GM19240 (cell line): ENCODE measurements around the gene SENP8.
"Not testable (repeated sequence)": the region's sequence is repeated elsewhere in the genome, so short reads cannot be mapped to it uniquely, and the experiment has no call there.

Source experiments
- DNase-seq: peaks from one replicate; pipeline ENCODE4 v3.0.0; 2011; ENCODE audit warnings: low spot score; ENCODE audit not compliant: insufficient read length

The SENP8 gene

DNA sequence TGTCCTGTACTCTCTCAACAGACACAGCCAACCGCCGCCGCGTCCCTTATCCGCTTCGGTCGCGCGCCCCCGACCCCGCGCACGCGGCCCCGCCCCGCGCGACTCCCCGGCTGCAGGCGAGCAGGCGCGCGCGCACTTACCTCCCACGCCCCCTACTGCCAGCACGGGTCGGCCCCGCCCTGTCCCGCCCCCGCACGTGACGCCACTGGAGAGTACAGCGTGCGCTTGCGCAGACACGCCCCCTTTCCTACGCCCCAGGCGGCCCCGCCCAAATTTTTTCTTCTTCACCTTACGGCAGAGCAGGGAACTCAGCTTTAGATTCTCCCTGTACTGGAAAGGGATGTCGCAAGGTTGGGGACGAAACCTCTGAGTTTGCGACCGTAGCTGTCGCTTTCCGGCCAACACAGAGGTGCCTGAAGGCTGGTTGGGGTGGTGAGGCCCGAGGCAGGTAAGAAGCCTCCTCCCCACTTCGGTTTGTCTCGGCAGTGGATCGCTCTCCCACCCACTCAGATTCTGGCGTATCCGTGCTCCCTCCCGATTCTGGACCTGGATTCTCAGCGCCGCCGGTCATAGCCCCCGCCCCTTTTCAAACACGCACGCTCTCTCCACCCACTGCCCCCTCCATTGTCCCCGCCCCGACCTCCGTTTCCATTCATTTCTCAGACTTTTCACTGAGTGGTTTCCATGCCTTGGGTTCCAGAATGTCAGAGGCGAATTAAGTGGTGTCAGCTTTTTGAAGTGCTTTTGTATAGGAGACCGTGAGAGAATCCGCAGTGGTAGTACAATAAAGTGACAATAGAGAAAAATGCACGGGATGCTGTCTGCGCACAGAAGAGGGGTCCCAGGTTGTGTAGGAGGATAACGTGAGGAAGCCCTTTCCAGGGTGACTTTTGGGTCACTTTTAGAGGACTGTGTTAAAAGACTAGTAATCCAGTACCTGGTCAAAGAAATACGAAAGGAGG lies at the start of gene SENP8, which contains the start of gene MYO9A:
TSS of gene SENP8 (plus strand) at position 387 of the 962 bp plus-strand sequence. CDS start 21,221 bp downstream, outside the sequence.
TSS of gene MYO9A (minus strand) at position 134 of the 962 bp plus-strand sequence. CDS start 71,587 bp downstream, outside the sequence.
- DNase-seq = peak; percentile 80

DNA sequence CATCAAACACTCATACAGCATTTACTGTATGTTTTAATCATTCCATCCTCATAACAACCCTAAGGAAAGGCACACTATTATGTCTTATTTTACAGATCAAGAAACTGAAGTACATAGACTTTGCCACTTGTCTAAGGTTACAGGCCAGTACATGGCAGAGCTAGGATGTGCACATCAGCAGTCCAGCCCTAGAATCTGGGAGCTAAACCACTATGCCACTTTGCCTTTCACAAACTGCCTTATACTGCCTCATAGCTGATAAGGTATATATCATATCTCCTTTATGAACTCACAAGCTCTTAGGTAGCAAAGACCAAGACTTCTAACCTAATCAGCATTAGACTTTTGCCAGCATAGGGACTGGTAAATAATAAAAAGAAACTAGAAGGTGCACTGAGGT lies 49.3 kb upstream of the SENP8 start:
- DNase-seq = no peak

DNA sequence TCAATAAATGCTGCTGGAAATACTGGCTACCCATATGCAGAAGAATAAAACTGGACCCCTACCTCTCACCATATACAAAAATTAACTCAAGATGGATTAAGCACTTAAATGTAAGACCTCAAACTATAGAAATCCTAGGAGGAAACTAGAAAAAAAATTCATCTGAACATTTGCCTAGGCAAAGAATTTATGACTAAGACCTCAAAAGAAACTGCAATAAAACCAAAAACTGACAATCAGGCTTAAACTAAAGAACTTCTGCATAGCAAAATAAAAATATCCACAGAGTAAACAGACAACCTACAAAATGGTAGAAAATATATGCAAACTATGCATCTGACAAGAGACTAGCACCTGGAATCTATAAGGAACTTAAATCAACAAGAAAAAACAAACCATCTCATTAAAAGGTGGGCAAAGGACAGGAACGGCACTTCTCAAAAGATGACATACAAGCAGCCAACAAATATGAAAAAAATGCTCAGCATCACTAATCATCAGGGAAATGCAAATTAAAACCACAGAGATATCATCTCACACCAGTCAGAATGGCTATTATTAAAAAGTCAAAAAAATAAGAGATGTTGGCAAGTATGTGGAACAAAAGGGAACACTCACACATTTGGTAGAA lies 47.3 kb upstream of the SENP8 start:
- no peak for DNase-seq

DNA sequence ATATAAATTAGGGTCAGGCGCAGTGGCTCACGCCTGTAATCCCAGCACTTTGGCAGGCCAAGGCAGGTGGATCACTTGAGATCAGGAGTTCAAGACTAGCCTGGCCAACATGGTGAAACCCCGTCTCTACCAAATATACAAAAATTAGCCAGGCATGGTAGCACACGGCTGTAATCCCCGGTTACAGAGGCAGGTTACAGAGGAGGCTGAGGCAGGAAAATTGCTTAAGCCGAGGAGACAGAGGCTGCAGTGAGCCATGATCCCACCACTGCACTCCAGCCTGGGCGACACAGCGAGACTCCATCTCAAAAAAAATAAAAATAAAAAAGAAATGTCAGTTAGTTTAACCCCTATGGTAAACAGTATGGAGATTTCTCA lies 46.8 kb upstream of the SENP8 start:
- not testable (repeated sequence) for DNase-seq

DNA sequence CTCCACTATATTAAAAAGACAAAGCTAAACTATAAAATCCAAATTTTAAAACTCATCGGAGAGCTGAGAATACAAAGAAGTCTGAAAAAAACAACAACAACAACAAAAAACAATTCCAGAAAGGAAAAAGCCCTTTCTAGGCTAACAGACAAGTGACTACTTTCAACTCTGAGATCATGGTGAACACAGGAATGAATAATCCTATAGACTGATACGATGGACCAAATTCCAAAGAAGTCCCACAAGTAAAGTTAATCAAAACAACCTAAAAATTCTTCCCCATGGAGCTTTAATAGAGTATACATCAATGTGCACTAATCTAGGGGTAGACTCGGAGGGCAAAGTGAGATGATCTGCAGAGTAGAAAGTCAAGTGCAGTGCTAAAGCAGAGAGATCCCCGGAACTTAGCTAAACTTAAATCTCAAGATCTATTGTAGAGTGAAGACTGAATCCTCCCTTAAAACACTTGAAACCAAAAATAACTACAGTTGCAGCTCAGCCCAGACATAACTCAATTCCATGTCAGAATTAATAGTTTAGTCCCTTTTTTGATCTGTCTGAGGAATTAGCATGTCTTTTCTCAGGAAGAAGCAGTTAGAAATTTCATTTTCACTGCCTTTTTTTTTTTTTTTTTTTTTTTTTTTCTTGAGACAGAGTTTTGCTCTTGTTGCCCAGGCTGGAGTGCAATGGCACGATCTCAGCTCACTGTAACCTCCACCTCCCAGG lies 43.7 kb upstream of the SENP8 start:
- DNase-seq = no peak

DNA sequence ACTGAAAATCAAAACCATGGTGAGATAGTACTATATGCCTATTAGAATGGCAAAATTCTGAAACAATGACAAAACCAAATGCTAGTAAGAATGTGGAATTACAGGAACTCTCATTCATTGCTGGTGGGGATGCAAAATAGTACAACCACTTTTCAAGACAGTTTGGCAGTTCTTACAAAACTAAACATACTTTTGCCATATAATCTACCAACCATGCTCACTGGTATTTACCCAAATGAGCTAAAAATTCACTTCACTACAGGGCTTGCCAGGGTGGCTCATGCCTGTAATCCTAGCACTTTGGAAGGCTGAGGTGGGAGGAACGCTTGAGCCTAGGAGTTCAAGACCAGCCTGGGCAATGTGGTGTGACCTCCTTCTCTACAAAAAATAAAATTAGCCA lies 40.3 kb upstream of the SENP8 start:
- DNase-seq = no peak

DNA sequence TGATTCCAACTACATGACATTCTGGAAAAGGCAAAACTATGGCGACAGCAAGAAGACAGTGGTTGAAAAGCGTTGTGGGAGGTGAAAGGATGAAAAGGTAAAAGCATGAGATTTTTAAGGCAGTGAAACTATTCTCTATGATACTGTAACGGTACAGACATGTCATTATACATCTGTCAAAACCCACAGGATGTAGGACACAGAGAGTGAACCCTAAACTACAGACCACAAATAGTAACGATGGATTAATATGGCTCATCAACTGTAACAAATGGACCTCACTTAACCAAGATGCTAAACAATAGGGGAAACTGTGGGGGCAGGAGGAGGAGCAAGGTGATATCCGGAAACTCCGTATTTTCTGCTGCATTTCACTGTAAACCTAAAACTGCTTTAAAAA lies 39.3 kb upstream of the SENP8 start:
- no peak for DNase-seq

DNA sequence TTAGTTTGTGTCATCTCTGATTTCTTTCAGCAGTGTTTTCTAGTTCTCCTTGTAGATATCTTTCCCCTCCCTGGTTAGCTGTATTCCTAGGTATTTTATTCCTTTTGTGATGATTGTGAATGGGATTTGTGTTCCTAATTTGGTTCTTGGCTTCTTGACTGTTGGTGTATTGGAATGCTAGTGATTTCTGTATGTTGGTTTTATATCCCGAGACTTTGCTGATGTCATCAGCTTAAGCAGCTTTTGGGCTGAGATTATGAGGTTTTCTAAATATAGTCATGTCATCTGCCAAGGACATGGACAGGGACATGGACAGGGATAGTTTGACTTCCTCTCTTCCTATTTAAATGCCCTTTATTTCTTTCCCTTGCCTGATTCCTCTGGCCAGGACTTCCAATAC lies 36.0 kb upstream of the SENP8 start:
- DNase-seq = no peak

DNA sequence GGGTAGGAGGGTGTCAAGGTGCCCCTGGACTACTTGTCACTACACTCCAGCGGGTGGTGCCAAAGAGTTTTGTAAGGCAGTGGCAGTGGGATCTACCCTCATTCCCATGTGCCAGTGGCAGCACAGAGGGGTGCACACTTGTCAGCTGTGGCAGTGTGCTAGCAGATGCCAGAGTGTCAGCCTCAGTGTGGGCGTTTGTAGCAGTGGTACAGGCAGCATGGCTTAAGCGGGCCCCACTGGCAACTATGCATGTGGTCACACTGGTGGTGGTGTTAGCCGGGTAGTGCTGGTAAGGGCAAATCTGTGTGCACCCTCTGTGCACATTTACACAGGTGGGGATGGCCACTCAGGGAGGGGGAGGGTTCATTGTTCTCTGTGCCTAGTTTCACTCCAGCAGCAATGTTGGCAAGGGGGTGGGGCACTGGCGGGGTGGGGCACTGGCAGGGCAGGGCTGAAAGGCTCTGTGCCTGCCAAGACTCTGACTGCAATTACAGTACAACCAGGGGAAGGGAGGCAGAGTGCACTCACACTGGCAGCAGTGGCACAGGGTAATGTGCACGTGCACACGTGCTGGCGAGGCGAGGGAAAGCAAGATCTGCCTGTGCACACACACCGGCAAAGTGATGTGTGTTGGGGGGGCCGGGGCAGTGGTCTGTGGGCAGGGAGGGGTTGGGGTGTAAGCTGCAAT lies 32.0 kb upstream of the SENP8 start:
- DNase-seq = no peak

DNA sequence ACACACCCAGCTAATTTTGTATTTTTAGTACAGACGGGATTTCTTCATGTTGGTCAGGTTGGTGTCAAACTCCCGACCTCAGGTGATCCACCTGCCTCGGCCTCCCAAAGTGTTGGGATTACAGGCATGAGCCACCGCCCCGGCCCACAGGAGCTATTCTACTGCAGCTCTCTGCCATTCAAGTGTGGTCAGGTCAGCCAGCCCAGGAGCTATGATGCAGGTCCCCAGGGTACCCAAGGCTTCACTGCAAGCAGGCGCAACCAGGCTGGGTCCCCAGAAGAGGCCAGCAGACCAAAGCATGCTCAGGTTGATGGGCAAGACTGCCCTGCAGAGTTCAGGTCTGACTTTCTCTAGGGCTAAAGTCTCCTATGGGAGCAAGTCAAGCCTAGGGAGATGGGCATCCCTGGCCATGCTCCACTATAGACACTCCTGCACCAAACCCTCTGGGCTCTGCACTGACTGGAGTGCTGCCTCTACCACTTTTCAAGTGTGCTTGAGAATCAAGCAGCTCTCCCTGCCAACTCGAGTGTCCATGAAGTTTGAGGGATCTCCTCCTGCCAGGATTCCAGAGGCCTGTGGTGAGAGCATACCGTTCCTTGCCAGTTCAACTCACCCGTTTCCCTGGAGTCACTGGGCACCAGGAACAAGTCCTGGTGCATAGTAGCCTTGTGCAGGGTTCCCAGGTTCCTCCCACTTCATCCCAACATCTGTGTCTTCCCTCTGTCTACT lies 31.1 kb upstream of the SENP8 start:
- no peak for DNase-seq

DNA sequence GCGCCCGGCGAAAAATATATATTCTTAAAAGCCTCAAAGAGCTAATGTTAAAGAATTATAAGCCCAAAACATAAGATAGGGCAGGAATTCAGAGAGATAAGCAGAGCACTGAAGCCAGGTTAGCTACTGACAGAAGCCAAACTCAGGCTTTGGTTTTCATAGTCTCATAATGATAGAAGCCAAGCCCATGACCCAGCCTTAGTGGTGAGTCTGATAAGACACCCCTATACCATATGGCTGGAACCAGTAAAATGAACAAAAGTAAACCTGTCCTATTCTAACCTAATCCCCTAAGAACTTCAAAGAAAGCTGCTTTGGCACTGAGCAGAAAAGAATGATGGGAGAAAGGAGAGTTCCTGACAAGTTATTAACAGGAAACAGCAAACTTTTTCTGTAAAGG lies 26.2 kb upstream of the SENP8 start:
- no peak for DNase-seq

DNA sequence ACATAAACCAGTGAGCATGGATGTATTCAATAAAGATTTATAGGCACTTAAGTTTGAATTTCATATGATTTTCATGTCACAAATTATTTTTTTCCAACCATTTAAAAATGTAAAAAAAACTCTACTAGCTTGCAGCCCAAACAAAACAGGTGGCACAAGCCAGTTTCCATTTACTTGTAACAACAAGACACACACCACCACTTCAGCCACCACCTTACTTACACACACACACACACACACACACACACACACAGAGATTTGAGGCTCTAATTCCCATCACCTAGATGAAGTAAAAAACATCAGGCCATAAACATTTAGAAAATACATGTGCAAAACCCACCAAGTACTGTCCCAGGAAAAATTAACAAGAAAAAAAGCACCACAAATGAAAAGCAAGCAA lies 25.5 kb upstream of the SENP8 start:
- no peak for DNase-seq

DNA sequence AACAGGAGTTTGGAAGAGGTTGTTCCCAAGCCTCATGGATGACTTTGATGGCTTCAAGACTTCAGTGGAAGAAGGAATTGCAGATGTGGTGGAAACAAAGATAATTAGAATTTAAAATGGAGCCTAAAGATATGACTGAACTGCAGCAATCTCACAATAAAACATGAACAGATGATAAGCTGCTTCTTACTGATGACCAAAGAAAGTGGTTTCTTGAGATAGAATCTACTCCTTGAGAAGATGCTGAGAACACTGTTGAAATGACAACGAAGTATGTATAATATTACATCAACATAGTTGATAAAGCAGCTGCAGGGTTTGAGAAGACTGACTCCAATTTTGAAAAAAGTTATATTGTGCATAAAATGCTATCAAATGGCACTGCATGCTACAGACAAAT lies 21.4 kb upstream of the SENP8 start:
- DNase-seq = no peak

DNA sequence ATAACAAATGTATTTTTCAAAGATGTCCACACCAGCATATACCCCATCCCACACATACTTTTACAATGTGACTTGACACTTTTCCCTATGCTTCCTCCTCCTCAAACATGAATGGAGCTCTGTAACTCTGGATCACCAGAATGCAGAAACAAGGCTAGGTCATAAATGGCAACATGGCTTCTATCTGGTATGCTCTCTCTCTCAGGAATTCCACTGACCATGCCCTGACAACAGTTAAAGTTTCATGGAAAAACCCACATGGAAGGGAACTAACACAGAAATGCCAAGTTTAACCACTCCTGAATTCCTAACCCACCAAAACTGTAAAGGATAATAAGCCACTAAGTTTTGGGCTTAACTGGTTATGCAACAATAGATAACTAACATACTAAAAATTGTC lies 20.2 kb upstream of the SENP8 start:
- no peak for DNase-seq

DNA sequence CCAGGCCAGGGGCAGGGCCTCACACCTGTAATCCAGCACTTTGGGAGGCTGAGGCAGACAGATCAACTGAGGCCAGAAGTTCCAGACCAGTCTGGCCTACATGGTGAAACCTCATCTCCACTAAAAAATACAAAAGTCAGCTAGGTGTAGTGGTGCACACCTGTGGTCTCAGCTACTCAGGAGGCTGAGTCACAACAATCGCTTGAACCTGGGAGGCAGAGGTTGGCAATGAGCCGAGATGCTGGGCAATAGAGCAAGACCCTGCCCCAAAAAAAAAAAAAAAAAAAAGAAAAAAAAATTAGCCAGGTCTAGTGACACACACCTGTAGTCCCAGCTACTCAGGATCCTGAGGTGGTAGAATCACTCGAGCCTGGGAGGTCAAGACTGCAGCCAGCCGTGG lies 19.0 kb upstream of the SENP8 start:
- DNase-seq = no peak

DNA sequence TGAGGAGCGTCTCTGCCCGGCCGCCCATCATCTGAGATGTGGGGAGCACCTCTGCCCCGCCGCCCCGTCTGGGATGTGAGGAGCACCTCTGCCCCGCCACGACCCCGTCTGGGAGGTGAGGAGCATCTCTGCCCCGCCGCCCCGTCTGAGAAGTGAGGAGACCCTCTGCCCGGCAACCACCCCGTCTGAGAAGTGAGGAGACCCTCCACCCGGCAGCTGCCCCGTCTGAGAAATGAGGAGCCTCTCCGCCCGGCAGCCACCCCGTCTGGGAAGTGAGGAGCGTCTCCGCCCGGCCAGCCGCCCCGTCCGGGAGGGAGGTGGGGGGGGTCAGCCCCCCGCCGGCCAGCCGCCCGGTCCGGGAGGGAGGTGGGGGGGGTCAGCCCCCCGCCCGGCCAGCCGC lies 17.7 kb upstream of the SENP8 start:
- not testable (repeated sequence) for DNase-seq

DNA sequence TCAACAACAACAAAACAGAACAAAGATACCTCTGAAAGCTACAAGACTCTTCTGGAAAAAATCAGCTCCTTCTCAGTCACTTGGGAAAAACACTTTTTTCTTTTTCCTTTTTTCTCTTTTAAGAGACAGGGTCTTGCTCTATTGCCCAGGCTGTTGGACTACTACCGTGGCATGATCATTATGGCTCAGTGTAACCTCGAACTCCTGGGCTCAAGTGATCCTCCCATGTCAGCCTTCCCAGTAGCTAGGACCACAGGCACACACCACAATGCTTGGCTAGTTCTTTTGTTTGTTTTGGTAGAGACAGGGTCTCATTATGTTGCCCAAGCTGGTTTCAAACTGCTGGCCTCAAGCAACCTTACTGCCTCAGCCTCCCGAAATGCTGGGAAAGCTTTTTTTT lies 13.1 kb upstream of the SENP8 start:
- no peak for DNase-seq

DNA sequence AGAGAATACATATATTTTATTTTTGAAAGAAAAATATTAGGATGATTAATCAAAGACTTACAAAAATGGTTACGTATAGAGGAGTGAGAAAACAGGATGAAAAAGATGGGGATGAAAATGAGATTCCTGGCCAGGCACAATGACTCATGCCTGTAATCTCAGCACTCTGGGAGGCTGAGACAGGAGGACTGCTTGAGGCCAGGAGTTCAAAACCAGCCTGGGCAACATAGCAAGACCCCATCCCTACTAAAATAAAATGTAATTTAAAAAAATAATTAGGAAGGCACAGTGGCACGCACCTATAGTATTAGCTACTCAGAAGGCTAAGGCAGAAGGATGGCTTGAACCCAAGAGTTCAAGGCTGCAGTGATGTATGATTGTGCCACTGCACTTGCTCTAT lies 12.1 kb upstream of the SENP8 start:
- no peak for DNase-seq

DNA sequence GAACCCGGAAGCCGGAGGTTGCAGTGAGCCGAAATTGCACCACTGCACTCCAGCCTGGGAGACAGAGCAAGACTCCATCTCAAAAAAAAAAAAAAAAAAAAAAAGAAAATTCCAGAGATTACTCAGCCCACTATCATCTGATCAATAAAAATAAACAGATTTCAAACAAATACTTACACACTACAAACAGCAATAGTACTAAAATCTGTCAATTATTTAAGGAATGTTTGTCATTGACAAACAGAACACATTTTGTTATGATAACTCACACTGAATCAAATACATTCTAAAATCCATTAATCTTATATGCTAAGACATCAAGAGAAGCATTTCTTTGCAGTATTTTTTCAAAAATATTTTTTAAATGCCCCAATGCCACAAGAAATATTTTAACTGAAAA lies 7.8 kb upstream of the SENP8 start:
- no peak for DNase-seq

DNA sequence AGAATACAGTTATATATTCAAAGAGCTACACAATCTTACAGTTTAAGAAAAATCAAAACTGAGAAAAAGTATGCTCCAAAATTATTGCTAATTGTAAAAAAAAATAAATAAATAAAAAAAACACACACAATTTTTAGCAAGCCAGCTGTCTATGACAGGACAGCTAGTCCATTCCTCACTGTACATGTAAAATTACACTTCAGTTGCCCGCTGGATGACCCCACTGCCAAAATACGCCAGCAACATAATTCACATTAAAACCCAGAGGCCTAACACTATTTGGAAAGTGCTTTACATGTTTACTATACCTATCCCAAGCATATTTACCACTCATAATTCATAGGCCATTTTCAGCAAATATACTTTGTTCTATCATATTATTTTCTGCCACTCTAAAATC lies 6.1 kb upstream of the SENP8 start:
- DNase-seq = no peak

DNA sequence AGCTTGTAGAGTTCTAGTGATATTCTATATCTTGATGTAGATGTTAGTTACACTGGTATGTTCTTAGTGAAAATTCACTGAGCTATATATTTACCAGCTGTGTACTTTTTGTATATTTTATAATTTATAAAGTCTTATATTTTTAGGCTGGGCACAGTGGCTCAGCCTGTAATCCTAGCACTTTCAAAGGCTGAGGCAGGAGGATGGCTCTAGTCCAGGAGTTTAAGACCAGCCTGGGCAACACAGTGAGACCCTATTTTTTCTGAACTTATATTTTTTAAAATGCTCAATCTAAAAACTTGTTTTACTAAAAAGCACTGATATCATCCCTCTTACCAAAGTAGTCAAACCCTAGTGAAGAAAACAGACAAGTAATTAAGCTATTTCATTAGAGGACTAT lies 5.4 kb upstream of the SENP8 start:
- DNase-seq = no peak
